Transverse colon (tissue), 4 donors: ENCODE measurements around the gene C1orf226. TPM values are rescaled to one million over a fixed set of nuclear protein-coding genes. Genes with fewer than 3 reads are reported as not detected.

Source experiments
- DNase-seq: peaks from one replicate; pipeline ENCODE4 v3.0.0-alpha.2; 2019
- H3K27ac ChIP-seq, 4 donors: fragments of 200-600 bp; sonication (generic); 2 replicates each; pipeline ENCODE4 v1.5.1; 2016 to 2018; ENCODE audit warnings: inconsistent platforms in 4 of 4
- H3K27me3 ChIP-seq: fragments of 200-600 bp; sonication (generic); 2 replicates; pipeline ENCODE4 v1.5.1; 2017; ENCODE audit warnings: inconsistent platforms
- H3K36me3 ChIP-seq, 4 donors: fragments of 200-600 bp; sonication (generic); 2 replicates each; pipeline ENCODE4 v1.5.1; 2017 to 2019; ENCODE audit warnings: inconsistent platforms in 4 of 4
- H3K4me1 ChIP-seq, 4 donors: fragments of 200-600 bp; sonication (generic); 2 replicates each; pipeline ENCODE4 v1.5.1; 2017 to 2020; ENCODE audit warnings: inconsistent platforms in 4 of 4
- H3K4me3 ChIP-seq, 4 donors: fragments of 200-600 bp; sonication (generic); 1 replicate in 1 of 4; 2 replicates in 3 of 4; pipeline versions ENCODE4 v1.5.1 to v1.6.1; 2017 to 2019; ENCODE audit warnings: inconsistent platforms in 4 of 4
- H3K9me3 ChIP-seq, 2 donors: fragments of 200-600 bp; sonication (generic); 2 replicates each; pipeline ENCODE4 v1.5.1; 2017 to 2019; ENCODE audit warnings: inconsistent platforms in 2 of 2
- CTCF ChIP-seq, 5 experiments: fragments of 200-600 bp in 3 of 5; fragments of 450-650 bp in 2 of 5; sonication (generic) in 3 of 5; IDR thresholded peaks; 1 replicate in 2 of 5; 2 replicates in 3 of 5; pipeline ENCODE4 v1.5.1; 2016 to 2017; ENCODE audit warnings: antibody characterized with exemption in 5 of 5, inconsistent platforms in 3 of 5, mild to moderate bottlenecking in 2 of 5, moderate library complexity in 1 of 5
- EP300 ChIP-seq: sonication (generic); formaldehyde crosslinking; IDR thresholded peaks from one replicate; pipeline ENCODE4 v1.6.1; 2017; ENCODE audit warnings: antibody characterized with exemption, low read depth
- POLR2A ChIP-seq: fragments of 450-650 bp; IDR thresholded peaks from one replicate; pipeline ENCODE4 v1.6.1; 2016; ENCODE audit warnings: antibody characterized with exemption, mild to moderate bottlenecking, moderate library complexity
- POLR2AphosphoS5 ChIP-seq, 3 donors: sonication (generic); formaldehyde crosslinking; IDR thresholded peaks; one replicate each; pipeline ENCODE4 v1.6.1; 2016; ENCODE audit warnings: antibody characterized with exemption in 3 of 3
- WGBS, 2 donors: methylation state at CpG; one replicate each; pipeline ENCODE4 v1.1.5; 2018; ENCODE audit warnings: low coverage in 1 of 2; 5-methylcytosine and 5-hydroxymethylcytosine counted together
- in situ Hi-C, 4 donors: fragments of 200-750 bp; cut with MboI; loops; one replicate each; pipeline versions ENCODE4 v1.15.0 to v1.15.1; 2017; ENCODE audit warnings: low sequenced_read_pairs in 3 of 4, low pct_ligation_motif_present in 1 of 4, low pct_unique_long_range_greater_than_20kb in 1 of 4
- intact Hi-C: fragments of 100-400 bp; cut with DNase I; formaldehyde crosslinking; loops from one replicate; pipeline ENCODE4 v1.15.1; 2023; ENCODE audit warnings: low total_unique reads
- total RNA-seq, 4 donors: library from RNA; depleted of rRNA; stranded (reverse); fragments of >200 nt; gene quantifications; one replicate each; pipeline ENCODE4 v1.1.0, GENCODE V29; 2016

C1orf226 gene
- total RNA-seq, 4 donors from 2014 or later: 13.1 to 20.3 (median 16.7) TPM

GRCh38 chr1:162358928-162359327, 22.6 kb upstream of the C1orf226 start:
- H3K4me1 ChIP-seq: peaks cover 0 to 7% (median 0%) of the 10 kb centered on the region in 4 donors
- 71% methylated on average over 1 of the region's 1 CpG; no CpG with 5 or more reads in 1 of the 2 donors for WGBS, 2 donors

GRCh38 chr1:162359523-162360236, 21.8 kb upstream of the C1orf226 start:
- Histone ChIP-seq H3K27me3 (no peaks in the 10 kb centered on the region), H3K4me1 (peaks cover 0 to 7% (median 0%) of the 10 kb centered on the region in 4 donors), H3K4me3 (no peak overlapping the region), H3K9me3 (no peaks in the 10 kb centered on the region), H3K27ac (peak overlapping the region; percentile 19 to 56 (median 34)), H3K36me3 (no peaks in the 10 kb centered on the region)
- in situ Hi-C loops (no loop called here), intact Hi-C loops (no loop called here)
- TF ChIP-seq POLR2A: no peak
- TF ChIP-seq CTCF (IDR thresholded peaks at IDR 0.05): no peak
- no peak for TF ChIP-seq EP300
- no peak for TF ChIP-seq POLR2AphosphoS5 (IDR thresholded peaks at IDR 0.05)
- no peak for DNase-seq
- WGBS, 2 donors: 80 to 83% methylated on average over 3 to 10 of the region's 10 CpGs

More at GRCh38 chr1:162358928-162359327, 22.6 kb upstream of the C1orf226 start:
- Histone ChIP-seq H3K9me3 (no peaks in the 10 kb centered on the region), H3K27ac (no peak overlapping the region), H3K27me3 (no peaks in the 10 kb centered on the region), H3K36me3 (no peaks in the 10 kb centered on the region), H3K4me3 (no peak overlapping the region)
- in situ Hi-C loops: no loop called here
- intact Hi-C loops: no loop called here
- DNase-seq: no peak
- TF ChIP-seq EP300: no peak
- TF ChIP-seq CTCF (IDR thresholded peaks at IDR 0.05): no peak
- no peak for TF ChIP-seq POLR2AphosphoS5 (IDR thresholded peaks at IDR 0.05)
- no peak for TF ChIP-seq POLR2A

- 86 to 100% methylated on average over 1 to 10 of the region's 10 CpGs for WGBS, 2 donors
- in situ Hi-C loops: no loop called here
- Histone ChIP-seq H3K4me1 (peaks cover 0 to 7% (median 0%) of the 10 kb centered on the region in 4 donors), H3K4me3 (no peak overlapping the region), H3K36me3 (no peaks in the 10 kb centered on the region), H3K9me3 (no peaks in the 10 kb centered on the region), H3K27ac (peak overlapping the region; percentile 19 to 56 (median 34)), H3K27me3 (no peaks in the 10 kb centered on the region)
- TF ChIP-seq EP300: no peak
- intact Hi-C loops: no loop called here
- DNase-seq: no peak
Observed at GRCh38 chr1:162360237-162360873, 21.2 kb upstream of the C1orf226 start.

- Histone ChIP-seq H3K4me1 (peaks cover 0 to 7% (median 0%) of the 10 kb centered on the region in 4 donors), H3K27me3 (no peaks in the 10 kb centered on the region), H3K4me3 (no peak overlapping the region), H3K36me3 (no peaks in the 10 kb centered on the region), H3K27ac (peak overlapping the region in 3 of 4 donors; percentile 6 to 56 (median 34)), H3K9me3 (no peaks in the 10 kb centered on the region)
- no peak for DNase-seq
- TF ChIP-seq POLR2A (no peak), EP300 (no peak), CTCF (IDR thresholded peaks at IDR 0.05) (no peak), POLR2AphosphoS5 (IDR thresholded peaks at IDR 0.05) (no peak)
- intact Hi-C loops: no loop called here
- WGBS, 2 donors: 92% methylated on average over 4 of the region's 4 CpGs; no CpG with 5 or more reads in 1 of the 2 donors
- in situ Hi-C loops: no loop called here
Observed at GRCh38 chr1:162360874-162361260, 20.7 kb upstream of the C1orf226 start.
